Measurements from ENCODE around the gene UGT1A4.
A peak's percentile ranks its signal among the peaks of the same experiment; 100 is the strongest.
"Not testable (repeated sequence)": the region's sequence is repeated elsewhere in the genome, so short reads cannot be mapped to it uniquely, and the experiment has no call there.

Gene UGT1A4

DNA sequence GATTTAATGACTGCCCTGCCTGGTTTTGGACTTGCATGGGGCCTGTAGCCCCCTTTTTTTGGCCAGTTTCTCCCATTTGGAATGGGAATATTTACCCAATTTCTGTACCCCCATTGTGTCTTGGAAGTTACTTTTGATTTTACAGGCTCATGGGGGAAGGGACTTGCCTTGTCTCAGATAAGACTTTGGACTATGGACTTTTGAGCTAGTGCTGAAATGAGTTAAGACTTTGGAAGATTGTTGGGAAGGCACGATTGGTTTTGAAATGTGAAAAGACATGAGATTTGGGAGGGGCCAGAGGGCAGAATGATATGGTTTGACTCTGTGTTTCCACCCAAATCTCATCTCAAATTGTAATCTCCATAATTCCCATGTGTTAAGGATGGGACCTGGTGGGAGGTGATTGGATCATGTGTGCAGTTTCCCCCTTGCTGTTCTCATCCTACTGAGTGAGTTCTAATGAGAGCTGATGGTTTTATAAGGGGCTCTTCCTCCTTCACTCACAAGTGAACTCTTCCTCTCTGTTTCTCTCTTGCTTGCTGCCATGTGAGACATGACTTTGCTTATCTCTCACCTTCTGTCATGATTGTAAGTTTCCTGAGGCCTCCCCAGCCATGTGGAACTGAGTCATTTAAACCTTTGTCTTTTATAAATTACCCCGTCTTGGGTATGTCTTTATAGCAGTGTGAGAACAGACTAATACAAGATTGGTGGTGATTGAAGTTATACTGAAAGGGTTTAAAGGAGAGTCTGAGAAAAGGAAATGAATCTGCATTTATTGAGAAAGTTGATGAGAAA lies 32.9 kb downstream of the UGT1A4 start:
- DNase-seq, result not testable (repeated sequence)

- no peak for DNase-seq
These were observed 36.5 kb downstream of the UGT1A4 start for GRCh38 chr2:233754872-233755611.

- DNase-seq, result no peak
These were observed 38.0 kb downstream of the UGT1A4 start for GRCh38 chr2:233756429-233757081.

DNA sequence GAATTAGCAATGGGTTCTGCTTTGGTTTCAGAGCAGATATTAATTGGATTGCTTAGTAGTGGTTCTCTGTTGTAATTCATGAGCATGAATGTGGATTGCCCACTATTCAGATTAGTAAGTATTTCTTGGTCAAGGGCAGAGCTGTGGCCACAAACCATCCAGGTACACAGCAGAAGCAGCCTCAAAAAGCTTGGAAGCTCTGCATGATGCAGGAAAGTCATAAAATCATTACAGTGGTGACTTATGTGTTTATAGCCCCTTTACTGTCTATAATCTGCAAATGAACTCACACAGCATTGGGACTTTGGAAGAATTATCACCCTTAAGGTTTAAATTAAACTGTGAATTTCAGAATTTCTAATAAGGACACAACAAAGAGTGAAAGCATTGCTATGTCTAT lies 39.6 kb downstream of the UGT1A4 start:
- no peak for DNase-seq

GRCh38 chr2:233758849-233759248 lies 40.3 kb downstream of the UGT1A4 start:
- DNase-seq, result peak; percentile 8

- no peak for DNase-seq
These were observed 41.5 kb downstream of the UGT1A4 start, which contains the start of gene UGT1A1 for GRCh38 chr2:233760043-233760442. Gene UGT1A1, plus strand, starts transcription at chr2:233760270. Its CDS starts 18 bp downstream, at chr2:233760288.

DNA sequence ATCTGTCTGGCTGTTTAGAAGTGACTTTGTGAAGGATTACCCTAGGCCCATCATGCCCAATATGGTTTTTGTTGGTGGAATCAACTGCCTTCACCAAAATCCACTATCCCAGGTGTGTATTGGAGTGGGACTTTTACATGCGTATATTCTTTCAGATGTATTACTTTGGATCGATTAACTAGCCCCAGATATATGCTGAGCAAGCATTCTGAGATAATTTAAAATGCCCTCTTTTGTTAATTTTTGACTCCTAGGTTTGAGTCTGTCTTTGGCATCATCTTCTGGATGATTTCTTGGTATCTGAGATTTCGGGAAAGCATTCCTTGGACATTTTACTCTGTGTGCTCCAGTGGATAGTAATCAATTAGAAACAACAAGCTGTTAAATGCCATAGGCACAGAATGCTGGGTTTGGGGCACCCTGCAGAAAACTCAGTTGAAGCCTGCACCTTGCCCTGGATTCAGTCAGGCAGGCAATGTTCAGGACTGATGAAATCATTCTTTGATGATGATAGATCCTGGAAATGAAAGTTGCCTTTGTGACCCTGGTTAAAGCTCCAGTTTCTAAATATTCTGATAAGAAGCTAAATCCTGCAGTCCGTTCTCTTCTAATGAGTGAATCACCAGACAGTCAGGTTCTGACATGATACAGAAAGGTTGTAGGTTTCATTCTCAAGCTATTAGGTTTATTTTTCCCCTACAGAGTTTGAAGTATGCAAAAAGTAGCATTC lies 42.7 kb downstream of the UGT1A4 start:
- peak; percentile 72 for DNase-seq

- peak; percentile 87 for DNase-seq
These were observed 45.7 kb downstream of the UGT1A4 start for GRCh38 chr2:233764264-233764663.

- peak; percentile 18 for DNase-seq
These were observed 46.2 kb downstream of the UGT1A4 start for GRCh38 chr2:233764761-233765160.

- DNase-seq, result no peak
These were observed 47.9 kb downstream of the UGT1A4 start for GRCh38 chr2:233766416-233766815.

- DNase-seq, result no peak
These were observed 49.5 kb downstream of the UGT1A4 start for GRCh38 chr2:233768076-233768475.

DNA sequence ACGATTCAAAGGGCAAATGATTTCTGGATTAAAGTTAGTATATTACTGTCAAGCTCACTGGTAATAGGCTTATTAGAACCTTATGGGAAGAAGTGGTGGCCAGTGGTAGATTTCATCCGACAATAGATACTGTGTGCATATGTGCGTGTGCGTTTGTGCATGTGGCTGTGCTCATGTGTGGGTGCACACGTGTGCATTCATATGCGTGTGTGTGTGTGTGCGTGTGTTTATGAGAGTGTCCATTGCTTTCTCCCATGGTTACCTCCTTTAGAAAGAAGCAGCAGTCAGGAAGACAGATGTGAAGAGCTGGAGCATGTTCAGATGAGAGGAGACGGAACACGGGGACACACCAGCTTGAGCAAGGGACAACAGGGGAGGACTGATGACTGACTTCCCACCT lies 50.7 kb downstream of the UGT1A4 start:
- DNase-seq, result no peak

DNA sequence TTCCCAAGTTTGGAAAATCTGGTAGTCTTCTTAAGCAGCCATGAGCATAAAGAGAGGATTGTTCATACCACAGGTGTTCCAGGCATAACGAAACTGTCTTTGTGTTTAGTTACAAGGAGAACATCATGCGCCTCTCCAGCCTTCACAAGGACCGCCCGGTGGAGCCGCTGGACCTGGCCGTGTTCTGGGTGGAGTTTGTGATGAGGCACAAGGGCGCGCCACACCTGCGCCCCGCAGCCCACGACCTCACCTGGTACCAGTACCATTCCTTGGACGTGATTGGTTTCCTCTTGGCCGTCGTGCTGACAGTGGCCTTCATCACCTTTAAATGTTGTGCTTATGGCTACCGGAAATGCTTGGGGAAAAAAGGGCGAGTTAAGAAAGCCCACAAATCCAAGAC lies 53.6 kb downstream of the UGT1A4 start:
- DNase-seq, result no peak

- no peak for DNase-seq
These were observed 54.0 kb downstream of the UGT1A4 start for GRCh38 chr2:233772583-233772982.

DNA sequence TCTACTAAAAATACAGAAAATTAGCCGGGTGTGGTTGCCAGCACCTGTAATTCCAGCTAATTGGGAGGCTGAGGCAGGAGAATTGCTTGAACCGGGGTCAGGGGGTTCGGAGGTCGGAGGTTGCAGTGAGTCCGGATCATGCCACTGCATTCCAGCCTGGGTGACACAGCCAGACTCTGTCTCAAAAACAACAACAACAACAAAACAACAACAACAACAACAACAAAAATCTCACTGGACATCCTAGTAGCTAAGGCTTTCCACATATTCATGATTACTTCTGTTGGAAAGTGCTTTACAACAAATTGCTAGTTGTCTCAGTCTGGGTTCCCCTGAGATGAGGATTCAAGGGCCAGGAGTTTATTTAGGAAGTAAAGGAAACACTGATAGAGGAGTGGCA lies 55.3 kb downstream of the UGT1A4 start:
- DNase-seq, result no peak

GRCh38 chr2:233775414-233775813 lies 56.9 kb downstream of the UGT1A4 start:
- DNase-seq, result no peak

- no peak for DNase-seq
These were observed 59.5 kb downstream of the UGT1A4 start, which contains the start of gene MROH2A for GRCh38 chr2:233778030-233778429. Gene MROH2A, plus strand, starts transcription at chr2:233778330. Its CDS starts 1,029 bp downstream, at chr2:233779359.

DNA sequence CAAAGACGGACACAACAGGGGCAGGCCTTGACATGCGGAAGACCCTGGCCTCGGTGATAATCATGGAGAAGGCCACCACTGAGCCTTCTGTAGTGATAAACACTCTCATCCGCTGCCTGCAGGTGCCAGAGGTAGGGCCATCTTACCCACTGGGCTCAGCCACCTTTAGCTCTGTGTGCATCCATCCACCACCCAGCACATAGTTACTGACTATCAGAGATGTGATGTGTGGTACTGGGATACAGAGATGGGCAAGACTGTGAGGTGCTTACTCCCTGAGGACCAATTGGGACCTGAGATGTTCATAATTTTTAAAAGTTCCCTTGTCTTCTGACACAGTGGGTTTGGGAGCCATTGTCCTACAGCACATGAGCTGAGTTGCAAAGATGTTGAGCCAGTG lies 61.2 kb downstream of the UGT1A4 start:
- DNase-seq, result no peak

- DNase-seq, result no peak
These were observed 62.2 kb downstream of the UGT1A4 start for GRCh38 chr2:233780771-233781170.

DNA sequence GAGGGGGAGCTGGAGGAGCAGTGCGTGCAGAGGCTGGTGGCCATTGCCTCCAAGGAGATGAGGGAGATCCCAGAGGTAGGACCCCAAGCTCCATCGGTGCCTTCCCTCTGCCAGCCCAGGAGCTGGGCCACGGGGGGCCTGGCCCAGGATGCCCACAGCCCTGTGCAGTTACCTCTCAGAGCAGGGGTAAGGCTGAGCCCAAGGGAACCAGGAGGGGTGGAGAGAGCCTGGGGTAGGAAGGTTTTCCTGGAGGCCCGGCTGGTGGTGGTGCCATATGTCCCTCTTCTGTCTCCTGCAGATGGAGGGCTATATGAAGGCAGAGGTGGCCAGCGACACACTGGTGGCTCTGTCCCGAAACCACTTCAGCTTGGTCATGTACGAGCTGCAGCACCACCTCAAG lies 71.0 kb downstream of the UGT1A4 start:
- no peak for DNase-seq

DNA sequence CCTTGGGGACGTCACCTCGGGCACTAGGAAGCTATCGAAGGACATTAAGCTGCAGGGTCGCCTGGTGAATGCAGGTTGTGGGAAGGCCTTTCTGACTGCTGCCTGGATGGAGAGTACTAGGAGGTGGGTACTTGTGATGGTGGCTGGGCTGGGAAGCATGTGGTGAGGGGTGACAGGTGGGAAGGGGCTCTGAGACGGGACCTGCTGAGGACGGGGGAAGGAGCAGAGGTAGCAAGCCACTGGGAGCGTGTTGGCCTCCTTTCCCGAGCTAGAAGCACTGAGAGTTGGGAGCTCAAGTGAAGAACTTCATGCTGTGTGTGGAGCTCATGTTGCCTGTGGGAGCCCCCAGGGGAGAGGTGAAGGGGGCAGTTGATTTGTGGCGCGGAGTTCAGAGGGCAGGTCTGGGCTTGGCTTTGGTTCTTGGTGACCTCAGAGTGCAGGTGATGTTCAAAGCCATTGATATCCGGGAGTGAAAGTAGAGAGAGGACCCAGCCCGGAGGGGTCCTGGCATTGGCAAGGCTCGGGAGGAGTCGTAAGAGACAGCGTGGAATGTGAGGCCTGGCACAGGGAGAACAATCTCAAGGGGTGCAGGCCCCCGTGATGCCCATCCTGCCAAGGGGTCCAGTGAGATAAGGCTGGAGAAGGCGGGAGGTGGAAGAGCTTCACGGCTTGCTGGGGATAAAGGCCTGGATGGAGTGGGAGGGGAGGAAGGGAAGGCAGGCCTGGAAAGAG lies 72.8 kb downstream of the UGT1A4 start:
- DNase-seq, result no peak

- no peak for DNase-seq
These were observed 73.4 kb downstream of the UGT1A4 start for GRCh38 chr2:233791883-233792329.

Data from NCI-H226 (cell line).